ENCODE data around the gene CNTNAP2. TPM values are rescaled to one million over a fixed set of nuclear protein-coding genes. Genes with fewer than 3 reads are reported as not detected.
"Not testable (repeated sequence)": the region's sequence is repeated elsewhere in the genome, so short reads cannot be mapped to it uniquely, and the experiment has no call there.

The CNTNAP2 gene
- total RNA-seq, 2 donors from 2014 or later: 0.29 to 1.1 TPM

DNA sequence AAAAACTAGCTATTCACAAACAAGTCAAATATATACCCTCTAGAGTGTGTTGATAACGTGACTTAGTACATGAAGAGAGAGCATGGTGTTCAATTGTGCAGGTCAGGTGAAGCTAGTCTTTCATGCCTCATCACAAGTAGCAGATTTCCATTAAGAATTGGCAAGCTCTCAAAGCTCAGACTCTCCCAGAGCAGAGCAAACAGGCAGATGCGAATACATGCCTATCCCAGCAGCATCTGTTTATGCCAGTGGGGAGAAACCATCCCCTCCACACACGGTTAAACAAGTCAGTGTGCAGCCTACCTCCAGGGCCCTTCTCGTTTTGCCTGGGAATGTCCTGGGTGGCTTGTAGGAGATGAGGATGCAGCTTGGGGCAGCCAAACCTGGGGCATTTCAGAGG is 1941.5 kb downstream of the CNTNAP2 start:
- intact Hi-C loops (cut with DNase I): no loop called here

GRCh38 chr7:148058753-148059152 is 1942.2 kb downstream of the CNTNAP2 start:
- intact Hi-C loops (cut with DNase I): no loop called here
- no peak for ATAC-seq

More for the DNA sequence above, 1941.5 kb downstream of the CNTNAP2 start:
- DNase-seq (no peak), ATAC-seq (no peak)

DNA sequence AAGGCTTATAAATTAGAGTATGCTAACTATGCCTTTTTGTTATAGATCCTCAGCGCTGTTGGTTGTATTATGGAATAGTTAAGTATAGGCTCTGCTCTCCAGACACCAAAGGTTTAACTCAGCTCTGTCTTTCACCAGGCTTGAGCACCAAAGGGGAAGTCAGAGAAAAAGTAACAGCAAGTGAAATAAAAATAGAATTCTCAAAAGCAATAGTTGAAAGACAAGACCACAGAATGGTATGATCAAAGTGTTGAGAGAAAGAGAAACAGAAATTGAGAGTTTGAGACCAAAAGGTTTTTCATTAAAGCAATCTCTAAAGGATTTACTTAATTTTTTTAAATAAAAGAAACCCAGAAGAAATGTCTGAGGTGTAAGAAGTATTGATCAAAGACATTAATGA is 1944.1 kb downstream of the CNTNAP2 start:
- DNase-seq: no peak
- intact Hi-C loops (cut with DNase I): no loop called here
- ATAC-seq: no peak

More at GRCh38 chr7:148058753-148059152, 1942.2 kb downstream of the CNTNAP2 start:
- DNase-seq: no peak

- ATAC-seq; intact Hi-C loops (cut with DNase I); DNase-seq: not testable (repeated sequence)
Observed at GRCh38 chr7:148078111-148078510, 1961.5 kb downstream of the CNTNAP2 start.

GRCh38 chr7:148079206-148080080 is 1962.8 kb downstream of the CNTNAP2 start:
- no peak for DNase-seq
- intact Hi-C loops (cut with DNase I): loop anchor here in 1 of 2 donors (10.0 kb wide), 1 partner anchor 835 kb away; no protein-coding TSS in a partner anchor
- ATAC-seq: no peak

DNA sequence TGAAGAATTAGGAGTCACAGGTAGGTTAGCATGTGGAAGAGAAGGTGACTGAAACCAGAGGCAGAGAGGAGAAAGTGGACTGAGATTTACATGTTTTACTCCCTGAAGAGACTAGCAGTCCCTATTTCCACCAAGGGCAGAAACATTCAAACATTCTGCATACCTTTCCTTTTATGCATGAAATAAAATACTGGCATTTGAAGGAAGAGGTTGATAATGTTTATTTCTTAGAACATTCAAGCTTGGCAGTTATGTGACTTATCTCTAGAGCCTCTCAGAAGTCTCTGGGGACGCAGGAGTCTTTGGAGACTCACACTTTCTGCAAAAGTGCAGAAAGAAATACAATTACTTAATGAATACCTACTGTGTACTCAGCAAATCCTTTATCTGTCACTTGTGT is 1966.8 kb downstream of the CNTNAP2 start:
- ATAC-seq (no peak), DNase-seq (no peak)
- intact Hi-C loops (cut with DNase I): loop anchor here in 1 of 2 donors (10.0 kb wide), 1 partner anchor 839 kb away; no protein-coding TSS in a partner anchor

DNA sequence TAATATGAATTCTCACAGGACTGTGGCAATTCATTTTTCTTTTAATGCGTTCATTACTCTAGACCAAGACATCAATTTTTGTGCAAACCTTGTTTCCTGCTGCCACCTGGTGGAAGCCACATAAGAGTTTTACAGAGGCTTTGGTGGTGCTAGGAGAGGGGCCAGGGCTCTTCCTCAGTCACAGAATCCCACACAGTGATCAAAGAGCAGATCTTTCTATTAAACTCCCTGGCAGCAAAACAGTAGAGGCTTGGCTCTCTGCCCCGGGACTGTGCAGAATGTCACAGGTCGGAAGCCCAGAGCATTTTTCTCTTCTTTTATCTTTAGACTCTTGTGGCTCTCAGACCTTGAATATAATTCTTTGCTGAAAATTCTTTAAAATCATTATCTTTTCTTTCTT is 1967.5 kb downstream of the CNTNAP2 start:
- intact Hi-C loops (cut with DNase I): loop anchor here in 1 of 2 donors (10.0 kb wide), 1 partner anchor 839 kb away; no protein-coding TSS in a partner anchor
- peak; percentile 34 for DNase-seq
- peak; percentile 59 to 68 for ATAC-seq

DNA sequence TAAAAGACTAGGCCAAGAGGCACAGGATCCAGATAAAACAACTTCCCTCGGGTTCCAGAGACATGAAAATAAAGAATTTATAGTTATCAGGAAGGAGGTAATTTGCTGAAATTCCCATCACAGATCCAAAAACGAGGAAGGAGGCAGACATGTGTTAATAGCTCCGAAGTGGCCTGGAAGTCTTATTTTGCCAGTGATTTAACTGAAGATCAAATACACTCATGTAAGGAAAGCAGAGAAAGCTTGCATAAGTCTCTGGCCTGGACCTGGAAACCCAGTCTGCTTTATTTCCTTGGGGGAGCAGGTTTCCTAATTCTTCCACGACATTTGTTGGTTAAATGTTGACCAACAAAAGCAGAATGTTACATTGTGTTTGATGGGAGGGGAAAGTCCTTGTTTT is 1975.3 kb downstream of the CNTNAP2 start:
- intact Hi-C loops (cut with DNase I): no loop called here
- DNase-seq: no peak
- no peak for ATAC-seq

DNA sequence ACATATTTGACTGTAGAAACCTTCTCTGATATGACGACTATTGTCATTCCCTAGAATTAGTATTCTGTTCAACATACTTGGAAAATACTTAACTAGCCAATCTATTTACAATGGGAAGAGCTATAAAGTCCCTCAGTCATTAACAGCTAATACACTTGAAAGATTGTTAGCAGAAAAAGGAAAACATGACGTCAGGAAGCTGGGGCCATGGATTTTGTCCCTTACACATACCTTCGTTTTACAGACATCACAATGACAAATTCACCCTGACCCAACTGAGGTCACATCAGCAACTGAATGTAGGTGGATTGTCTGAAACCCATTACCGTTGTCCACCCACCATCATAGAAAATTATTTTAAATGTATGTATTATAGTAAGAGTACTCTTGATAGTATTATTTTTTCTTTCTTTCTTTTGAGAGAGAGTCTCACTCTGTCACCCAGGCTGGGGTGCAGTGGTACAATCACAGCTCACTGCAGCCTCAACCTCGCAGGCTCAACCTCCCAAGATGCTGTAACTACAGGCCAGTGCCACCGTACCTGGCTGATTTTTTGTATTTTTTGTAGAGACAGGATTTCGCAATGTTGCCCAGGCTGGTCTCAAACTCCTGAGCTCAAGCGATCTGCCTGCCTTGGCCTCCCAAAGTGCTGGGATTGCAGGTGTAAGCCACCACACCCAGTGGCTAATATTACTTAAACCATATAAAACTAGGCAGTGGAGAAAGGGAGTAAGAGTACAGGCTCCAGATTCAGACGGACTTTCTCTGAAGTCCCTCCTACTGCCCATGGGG is 1977.0 kb downstream of the CNTNAP2 start:
- intact Hi-C loops (cut with DNase I): no loop called here

GRCh38 chr7:148095066-148095465 is 1978.5 kb downstream of the CNTNAP2 start:
- intact Hi-C loops (cut with DNase I): no loop called here

More for the DNA sequence above, 1977.0 kb downstream of the CNTNAP2 start:
- DNase-seq (no peak), ATAC-seq (no peak)

GRCh38 chr7:148104136-148104716 is 1987.6 kb downstream of the CNTNAP2 start:
- intact Hi-C loops (cut with DNase I): no loop called here
- ATAC-seq: no peak
- DNase-seq: no peak

More at GRCh38 chr7:148095066-148095465, 1978.5 kb downstream of the CNTNAP2 start:
- DNase-seq: no peak
- no peak for ATAC-seq

DNA sequence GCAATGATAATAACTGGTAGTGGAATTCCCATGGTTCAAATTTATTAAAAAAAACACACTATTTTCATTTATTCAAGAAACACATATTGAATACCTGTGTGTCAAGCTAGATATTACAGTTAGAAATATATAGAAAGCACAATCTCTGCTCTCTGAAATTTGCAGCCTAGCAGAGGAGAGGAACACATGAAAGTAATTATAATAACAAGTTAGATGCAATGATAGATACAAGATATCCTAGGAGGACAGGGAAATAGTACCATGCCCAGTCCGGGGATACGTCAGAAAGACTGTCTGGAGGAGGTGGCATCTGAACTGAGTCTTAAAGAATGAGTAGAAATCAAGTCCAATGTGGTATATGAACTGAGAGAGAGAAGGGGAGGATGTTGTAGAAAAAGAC is 1988.3 kb downstream of the CNTNAP2 start:
- intact Hi-C loops (cut with DNase I): no loop called here
- ATAC-seq (no peak), DNase-seq (no peak)

DNA sequence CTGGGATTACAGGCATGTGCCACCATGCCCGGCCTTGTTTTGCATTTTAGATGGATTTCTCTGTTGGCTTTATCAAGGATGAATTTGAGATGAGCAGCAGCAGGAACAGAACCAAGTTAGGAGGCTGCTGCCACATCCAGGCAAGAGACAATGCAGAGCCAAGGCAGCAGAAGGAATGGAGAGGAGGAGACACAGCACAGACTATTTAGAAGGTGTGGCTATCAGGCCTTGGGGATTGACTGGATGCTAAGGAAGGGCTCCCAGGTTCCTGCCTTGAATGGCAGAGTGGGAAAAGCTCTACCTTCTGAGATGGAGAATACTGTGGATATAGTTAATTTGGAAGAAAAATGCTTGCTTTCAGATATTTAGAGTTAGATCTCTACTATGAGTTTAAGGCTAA is 1989.3 kb downstream of the CNTNAP2 start:
- no peak for DNase-seq
- intact Hi-C loops (cut with DNase I): no loop called here
- ATAC-seq: no peak

- DNase-seq (no peak), ATAC-seq (no peak)
- intact Hi-C loops (cut with DNase I): no loop called here
Observed at GRCh38 chr7:148107443-148108127, 1991.0 kb downstream of the CNTNAP2 start.

DNA sequence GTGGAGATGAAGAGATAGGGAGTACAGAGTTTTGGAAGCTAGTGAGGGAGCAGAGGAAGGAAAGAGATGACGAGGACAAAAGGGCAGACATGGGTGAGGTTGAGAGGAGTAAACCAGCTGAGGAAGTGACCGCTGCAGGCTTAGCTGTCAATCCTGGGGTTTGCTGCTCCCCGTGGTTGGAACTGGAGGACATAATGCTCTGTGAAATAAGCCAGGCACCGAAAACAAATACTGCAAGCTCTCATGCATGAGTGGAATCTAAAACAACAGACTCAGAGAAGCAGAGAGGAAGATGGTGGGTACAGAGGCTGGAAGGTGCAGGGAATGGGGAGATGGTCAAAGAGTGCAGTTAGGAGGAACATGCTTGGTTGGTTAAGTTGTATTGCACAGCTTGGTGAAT is 1991.8 kb downstream of the CNTNAP2 start:
- no peak for DNase-seq
- no peak for ATAC-seq
- intact Hi-C loops (cut with DNase I): no loop called here

GRCh38 chr7:148110097-148110868 is 1993.7 kb downstream of the CNTNAP2 start:
- intact Hi-C loops (cut with DNase I): loop anchor here (1.0 to 10.0 kb wide), 2 partner anchors 132 to 135 kb away; no protein-coding TSS in a partner anchor
- ATAC-seq (peak; percentile 41 to 56), DNase-seq (no peak)

- DNase-seq (no peak), ATAC-seq (no peak)
- intact Hi-C loops (cut with DNase I): loop anchor here in 1 of 2 donors (10.0 kb wide), 1 partner anchor 130 kb away; no protein-coding TSS in a partner anchor
Observed at GRCh38 chr7:148114804-148115203, 1998.2 kb downstream of the CNTNAP2 start.

DNA sequence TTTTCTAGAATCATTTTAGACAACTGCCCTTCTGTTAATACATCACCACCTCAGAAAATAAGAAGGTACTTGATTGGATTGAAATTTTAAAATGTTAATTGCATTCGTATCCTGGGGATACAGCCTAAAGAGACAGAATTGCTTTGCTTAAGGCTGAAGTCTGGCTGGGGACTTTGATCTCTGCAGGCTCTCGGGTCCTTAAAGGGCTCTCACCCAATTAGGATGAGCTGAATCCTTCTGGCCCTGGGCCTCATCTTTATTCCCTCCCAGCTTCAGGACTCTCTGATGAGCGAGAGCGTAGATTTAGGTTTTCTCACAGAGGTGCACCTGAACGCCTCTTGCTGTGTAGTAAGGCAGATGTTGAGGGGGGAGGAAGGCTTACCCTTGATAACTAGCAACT is 1998.7 kb downstream of the CNTNAP2 start:
- intact Hi-C loops (cut with DNase I): loop anchor here in 1 of 2 donors (10.0 kb wide), 1 partner anchor 129 kb away; no protein-coding TSS in a partner anchor
- no peak for DNase-seq
- ATAC-seq: no peak

Measured in left cardiac atrium (tissue), 4 donors.